DMS53 treated with DMSO at 0.1 percent for 48 hours (cell line): ENCODE results near the gene WDFY2.
A peak's percentile ranks its signal among the peaks of the same experiment; 100 is the strongest.

Experiments used
- DNase-seq: peaks from one replicate; lab custom pipeline; 2025; ENCODE audit not compliant: unreplicated experiment; lab: John Stamatoyannopoulos, UW

WDFY2 gene

DNA sequence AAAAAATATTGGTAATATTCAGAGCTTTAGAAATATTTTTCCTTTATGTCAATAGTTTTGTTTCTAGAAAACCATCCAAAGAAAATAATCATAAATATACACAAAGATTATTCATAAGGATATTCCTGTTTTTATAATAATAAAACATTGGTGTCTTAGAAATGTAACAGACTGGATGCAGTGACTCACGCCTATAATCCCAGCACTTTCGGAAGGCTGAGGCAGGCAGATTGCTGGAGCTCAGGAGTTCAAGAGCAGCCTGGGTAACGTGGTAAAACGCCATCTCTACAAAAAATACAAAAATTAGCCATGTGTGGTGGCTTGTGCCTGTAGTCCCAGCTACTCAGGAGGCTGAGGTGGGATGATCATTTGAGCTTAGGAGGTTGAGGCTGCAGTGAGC, 112.9 kb downstream of the WDFY2 start:
- DNase-seq: no peak

- no peak for DNase-seq
These were observed 113.6 kb downstream of the WDFY2 start for GRCh38 chr13:51697855-51698254.

DNA sequence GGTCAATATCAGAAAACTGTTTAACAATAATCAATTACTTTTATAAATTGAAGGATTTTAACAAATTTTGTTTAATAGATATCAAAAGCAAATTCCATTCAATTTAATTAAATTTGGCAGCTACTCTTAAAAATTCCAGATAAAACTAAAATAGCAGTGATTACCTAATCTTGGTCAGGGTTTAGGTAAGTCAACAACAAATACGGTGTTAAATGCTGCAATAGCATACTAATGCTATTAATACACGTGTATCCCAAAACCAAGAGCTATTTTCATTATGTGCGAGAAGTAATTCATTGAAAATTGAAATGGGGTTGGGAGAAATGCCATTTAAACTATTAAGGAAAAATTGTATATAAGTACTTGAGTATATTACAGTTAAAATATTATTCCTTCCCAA, 114.1 kb downstream of the WDFY2 start:
- DNase-seq: no peak

DNA sequence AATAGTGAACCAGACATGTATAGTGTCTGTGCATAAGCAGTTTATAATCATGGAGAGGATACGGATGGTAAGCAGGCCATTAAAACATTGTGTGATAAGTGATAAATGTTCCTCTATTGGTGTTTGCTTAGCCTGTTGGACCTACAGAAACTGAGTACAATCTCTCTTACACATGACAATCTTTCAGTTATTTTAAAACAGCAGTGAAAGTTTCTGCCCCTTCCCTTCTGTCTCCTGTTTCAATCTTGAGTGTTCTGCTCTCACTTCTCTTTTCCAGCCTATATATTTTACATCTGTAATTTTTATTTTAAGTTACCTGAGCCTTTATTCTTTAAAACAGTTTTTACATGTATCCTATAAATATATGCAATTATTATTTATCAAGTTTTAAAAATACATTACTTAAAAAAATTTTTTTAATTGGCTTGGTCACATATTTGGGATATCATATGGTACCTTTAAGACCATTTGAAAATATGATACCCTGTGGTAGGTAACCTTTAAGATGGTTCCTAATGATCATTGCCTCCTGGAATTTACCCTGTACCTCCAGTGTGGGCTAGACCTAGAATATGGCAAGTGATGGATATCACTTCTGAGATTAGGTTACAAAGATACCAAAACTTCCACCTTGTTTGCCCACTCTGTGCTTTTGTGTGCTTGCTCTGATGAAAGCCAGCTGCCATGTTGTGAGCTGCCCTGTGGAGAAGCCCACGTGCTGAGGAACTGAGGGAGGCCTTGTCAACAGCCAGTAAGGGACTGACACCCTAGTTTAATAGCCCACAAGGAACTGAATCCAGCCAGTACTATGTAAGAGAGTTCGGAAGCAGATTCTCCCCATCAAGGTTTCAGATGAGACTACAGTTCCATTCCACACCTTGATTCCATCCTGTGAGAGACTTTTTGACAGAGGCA, 120.4 kb downstream of the WDFY2 start:
- no peak for DNase-seq

GRCh38 chr13:51707461-51707860, 123.2 kb downstream of the WDFY2 start:
- DNase-seq: no peak

DNA sequence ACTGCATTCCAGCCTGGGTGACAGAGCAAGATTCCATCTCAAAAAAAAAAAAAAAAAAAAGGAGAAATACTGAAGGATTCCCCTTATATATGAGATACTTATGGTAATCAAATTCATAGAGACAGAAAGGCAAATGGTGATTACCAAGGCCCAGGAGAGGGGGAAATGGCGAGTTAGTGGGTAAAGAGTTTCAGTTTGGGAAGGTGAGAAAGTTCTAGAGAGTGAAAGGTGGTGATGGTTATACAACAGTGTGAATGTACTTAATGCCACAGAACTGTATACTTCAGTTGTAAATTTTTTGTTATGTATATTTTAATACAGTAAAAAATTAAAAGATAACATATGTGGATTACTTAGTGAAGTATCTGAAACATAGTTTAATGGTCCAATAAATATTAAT, 129.5 kb downstream of the WDFY2 start:
- DNase-seq: no peak

- no peak for DNase-seq
These were observed 130.5 kb downstream of the WDFY2 start for GRCh38 chr13:51714663-51715168.

DNA sequence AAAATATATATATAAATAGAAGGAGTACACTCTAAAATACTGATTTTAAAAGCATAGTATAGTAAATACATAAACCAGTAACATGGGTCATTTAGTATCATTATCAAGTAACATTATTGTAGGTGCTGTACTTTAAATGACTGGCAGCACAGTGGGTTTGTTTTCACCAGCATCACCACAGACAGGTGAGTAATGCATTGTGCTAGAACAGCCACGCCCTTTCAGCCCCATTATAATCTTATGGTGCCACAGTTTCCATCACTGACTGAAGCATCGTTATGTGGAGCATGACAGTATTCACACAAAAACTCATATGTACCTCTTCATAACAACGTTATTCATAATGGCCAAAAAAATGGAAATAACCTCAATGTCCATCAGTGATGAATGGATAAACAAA, 131.4 kb downstream of the WDFY2 start:
- DNase-seq: no peak

- no peak for DNase-seq
These were observed 133.6 kb downstream of the WDFY2 start for GRCh38 chr13:51717786-51718398.

- no peak for DNase-seq
These were observed 135.1 kb downstream of the WDFY2 start for GRCh38 chr13:51719394-51719793.

GRCh38 chr13:51721496-51721895, 137.2 kb downstream of the WDFY2 start:
- no peak for DNase-seq

GRCh38 chr13:51723529-51723928, 139.3 kb downstream of the WDFY2 start:
- no peak for DNase-seq

- no peak for DNase-seq
These were observed 140.5 kb downstream of the WDFY2 start for GRCh38 chr13:51724721-51725120.

DNA sequence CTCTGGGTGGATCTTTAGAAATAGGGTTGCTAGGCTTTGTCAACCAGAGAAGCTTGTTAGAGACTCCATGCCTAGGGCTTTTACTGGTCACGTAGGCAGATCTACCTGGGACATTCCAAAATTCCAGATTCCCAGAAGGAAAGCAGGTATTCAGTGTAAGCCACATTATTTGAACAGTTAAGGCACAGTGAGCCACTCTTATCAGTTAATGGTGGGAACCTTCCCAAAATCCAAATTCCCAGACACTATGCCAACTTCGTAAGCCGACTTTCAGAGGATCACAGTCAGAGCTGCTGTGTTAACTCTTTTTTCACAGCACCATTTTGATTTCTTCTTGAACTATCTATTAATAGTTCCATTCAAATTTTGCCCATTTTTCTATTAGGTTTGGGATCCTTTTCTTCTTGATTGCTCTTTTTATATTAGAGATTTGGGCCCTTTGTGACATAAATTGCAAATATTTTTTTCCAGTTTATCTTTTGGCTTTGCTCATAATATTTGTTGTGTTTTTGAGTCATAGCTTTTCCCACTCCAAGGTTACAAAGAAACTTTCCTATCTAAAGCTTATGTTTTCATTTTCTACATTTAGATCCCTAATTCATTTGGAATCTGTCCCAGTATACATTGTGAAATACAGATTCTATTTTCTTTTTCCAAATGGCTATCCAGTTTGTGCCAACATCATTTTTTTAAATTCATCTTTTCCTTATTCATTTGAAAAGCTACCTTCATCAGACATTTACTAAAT, 142.4 kb downstream of the WDFY2 start:
- DNase-seq: no peak

- no peak for DNase-seq
These were observed 143.5 kb downstream of the WDFY2 start for GRCh38 chr13:51727634-51728274.

- no peak for DNase-seq
These were observed 144.0 kb downstream of the WDFY2 start for GRCh38 chr13:51728275-51728673.

DNA sequence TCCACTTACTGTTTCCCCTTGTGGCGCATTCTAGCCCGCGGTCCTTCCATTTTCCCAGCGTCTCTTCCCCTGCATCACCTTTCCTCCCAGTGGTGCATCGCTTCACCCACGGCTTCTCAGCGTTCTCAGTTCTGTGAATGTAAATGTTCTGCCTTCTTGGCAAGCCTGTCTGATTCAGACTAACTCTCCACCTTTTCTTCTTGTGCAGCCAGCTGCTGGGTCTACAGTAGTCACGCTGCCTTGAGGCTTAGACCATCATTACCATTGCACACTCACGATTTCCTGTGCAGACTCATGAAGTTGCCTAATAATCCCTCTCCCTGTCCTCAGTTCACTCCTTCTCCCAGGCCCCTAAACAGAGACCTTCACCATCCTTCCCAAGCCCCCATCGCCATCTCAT, 144.7 kb downstream of the WDFY2 start:
- DNase-seq: no peak

DNA sequence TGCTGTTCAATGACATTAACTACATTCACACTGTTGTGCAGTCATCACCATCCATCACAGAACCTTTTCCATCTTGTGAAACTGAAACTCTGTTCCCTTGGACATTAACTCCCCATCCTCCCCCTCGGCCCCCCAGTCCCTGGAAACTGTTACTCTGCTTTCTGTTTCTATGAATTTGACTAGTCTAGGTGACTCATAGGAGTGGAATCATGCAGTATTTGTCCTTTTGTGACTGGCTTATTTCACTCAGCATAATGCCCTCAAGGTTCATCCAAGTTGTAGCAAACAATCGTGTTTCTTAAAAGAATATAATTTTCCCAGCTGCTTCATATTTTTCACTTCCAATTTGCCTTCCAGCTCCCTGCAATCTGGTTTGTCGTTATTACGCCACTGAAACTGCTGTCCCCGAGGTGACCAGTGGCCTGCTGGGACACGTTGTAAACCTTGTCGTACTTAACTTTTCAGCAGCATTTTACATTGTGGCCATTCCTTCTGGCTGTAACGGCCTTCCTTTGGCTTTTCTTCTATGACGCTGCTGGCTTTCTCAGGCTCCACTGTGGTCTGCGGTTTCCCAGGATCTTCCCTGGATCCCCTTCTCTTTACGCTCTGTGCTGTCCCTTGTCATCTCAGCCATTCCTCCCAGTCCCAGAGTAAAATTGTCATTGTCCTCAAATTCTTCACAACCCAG, 145.7 kb downstream of the WDFY2 start:
- DNase-seq: no peak

- DNase-seq: no peak
These were observed 146.7 kb downstream of the WDFY2 start for GRCh38 chr13:51730927-51731326.

DNA sequence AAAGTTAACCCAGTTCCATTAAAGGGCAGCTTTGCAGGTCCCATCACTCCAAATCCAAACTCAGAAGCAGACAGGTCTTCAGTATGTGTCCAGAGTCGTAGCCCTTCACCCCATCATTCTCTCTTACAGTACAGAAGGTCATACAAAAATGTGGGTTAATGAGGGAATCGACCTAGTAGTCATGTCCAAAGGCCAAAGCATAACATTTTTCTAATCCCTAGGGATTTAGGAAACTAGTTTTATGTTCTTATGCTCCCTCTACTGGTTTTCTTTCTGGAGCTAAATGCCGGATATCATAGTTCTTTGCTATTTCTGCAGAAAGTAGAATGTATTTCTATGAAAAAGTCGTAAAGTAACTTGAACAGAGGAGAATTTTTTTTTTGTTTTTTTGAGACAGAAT, 147.5 kb downstream of the WDFY2 start:
- peak; percentile 2 for DNase-seq
